ENCODE measurements around the gene CAMK2G.

CAMK2G gene

DNA sequence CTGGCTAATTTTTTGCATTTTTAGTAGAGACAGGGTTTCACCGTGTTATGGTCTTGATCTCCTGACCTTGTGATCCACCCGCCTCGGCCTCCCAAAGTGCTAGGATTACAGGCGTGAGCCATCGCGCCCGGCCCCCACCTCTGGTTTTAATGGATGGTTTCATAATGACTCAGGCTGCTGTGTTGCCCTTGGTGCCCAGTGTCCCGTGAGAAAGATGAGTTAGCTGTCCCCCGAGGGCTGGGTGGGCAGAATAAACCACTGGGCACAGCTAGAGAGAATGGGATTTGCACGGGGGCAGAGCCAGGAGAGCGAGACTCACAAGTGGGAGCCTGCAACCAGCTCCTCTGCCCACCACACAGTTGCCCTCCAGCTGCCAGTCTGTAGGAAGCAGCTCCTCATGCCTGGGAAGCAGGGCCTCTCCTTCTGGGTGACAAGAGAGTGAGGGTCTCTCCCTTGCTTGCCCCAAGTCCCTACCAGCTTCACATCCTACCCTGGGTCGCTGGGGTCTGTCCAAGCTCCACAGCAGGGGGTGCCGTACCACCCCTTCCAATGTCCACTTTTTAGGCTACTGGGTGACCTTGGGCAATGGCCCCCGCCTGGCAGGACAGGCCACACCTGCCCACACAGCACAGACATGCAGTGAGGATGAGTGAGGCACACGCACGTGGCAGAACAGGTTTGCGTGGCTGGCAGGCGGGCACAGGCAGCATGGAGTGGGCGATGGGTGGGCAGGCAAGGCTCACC is 46.8 kb downstream of the CAMK2G start:
- Histone ChIP-seq H3K9me2 (replicated peaks; ENCODE audit: insufficient read depth, low read length) (no peaks in the 10 kb centered on the region), H3K4me3 (ENCODE audit: insufficient read depth, low read length, poor library complexity, severe bottlenecking) (no peak overlapping the region), H3K9ac (ENCODE audit: low read length) (no peak overlapping the region), H3K79me2 (ENCODE audit: insufficient read depth, low read length) (no peaks in the 10 kb centered on the region), H3K36me3 (ENCODE audit: low read length) (no peaks in the 10 kb centered on the region), H3F3A (ENCODE audit: insufficient read depth) (no peaks in the 10 kb centered on the region), H3K27me3 (ENCODE audit: low read length) (no peaks in the 10 kb centered on the region), H3K9me3 (ENCODE audit: insufficient read depth, low read length) (no peaks in the 10 kb centered on the region), H2AFZ (ENCODE audit: low read depth, low read length, severe bottlenecking) (no peak overlapping the region), H3K27ac (ENCODE audit: low read depth, low read length) (no peak overlapping the region), H3K4me2 (ENCODE audit: low read depth, low read length, poor library complexity, severe bottlenecking) (no peak overlapping the region), H4K20me1 (ENCODE audit: low read depth, low read length) (no peaks in the 10 kb centered on the region)
- TF ChIP-seq, protein P1, sequence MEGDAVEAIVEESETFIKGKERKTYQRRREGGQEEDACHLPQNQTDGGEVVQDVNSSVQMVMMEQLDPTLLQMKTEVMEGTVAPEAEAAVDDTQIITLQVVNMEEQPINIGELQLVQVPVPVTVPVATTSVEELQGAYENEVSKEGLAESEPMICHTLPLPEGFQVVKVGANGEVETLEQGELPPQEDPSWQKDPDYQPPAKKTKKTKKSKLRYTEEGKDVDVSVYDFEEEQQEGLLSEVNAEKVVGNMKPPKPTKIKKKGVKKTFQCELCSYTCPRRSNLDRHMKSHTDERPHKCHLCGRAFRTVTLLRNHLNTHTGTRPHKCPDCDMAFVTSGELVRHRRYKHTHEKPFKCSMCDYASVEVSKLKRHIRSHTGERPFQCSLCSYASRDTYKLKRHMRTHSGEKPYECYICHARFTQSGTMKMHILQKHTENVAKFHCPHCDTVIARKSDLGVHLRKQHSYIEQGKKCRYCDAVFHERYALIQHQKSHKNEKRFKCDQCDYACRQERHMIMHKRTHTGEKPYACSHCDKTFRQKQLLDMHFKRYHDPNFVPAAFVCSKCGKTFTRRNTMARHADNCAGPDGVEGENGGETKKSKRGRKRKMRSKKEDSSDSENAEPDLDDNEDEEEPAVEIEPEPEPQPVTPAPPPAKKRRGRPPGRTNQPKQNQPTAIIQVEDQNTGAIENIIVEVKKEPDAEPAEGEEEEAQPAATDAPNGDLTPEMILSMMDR (IDR thresholded peaks at IDR 0.05; ENCODE audit: insufficient read depth, low read length, poor library complexity, severe bottlenecking) = no peak
- TF ChIP-seq EZH2phosphoT487 (conservative IDR thresholded peaks at IDR 0.05; ENCODE audit: low read length) = no peak

GRCh38 chr10:73824146-73824725 is 50.1 kb downstream of the CAMK2G start:
- Histone ChIP-seq H3K27me3 (ENCODE audit: low read length) (no peaks in the 10 kb centered on the region), H2AFZ (ENCODE audit: low read depth, low read length, severe bottlenecking) (no peak overlapping the region), H3K36me3 (ENCODE audit: low read length) (no peaks in the 10 kb centered on the region), H3K4me3 (ENCODE audit: insufficient read depth, low read length, poor library complexity, severe bottlenecking) (no peak overlapping the region), H3K79me2 (ENCODE audit: insufficient read depth, low read length) (no peaks in the 10 kb centered on the region), H3K9ac (ENCODE audit: low read length) (no peak overlapping the region), H4K20me1 (ENCODE audit: low read depth, low read length) (no peaks in the 10 kb centered on the region), H3K9me2 (replicated peaks; ENCODE audit: insufficient read depth, low read length) (no peaks in the 10 kb centered on the region), H3K4me2 (ENCODE audit: low read depth, low read length, poor library complexity, severe bottlenecking) (no peak overlapping the region), H3F3A (ENCODE audit: insufficient read depth) (no peaks in the 10 kb centered on the region), H3K27ac (ENCODE audit: low read depth, low read length) (no peak overlapping the region), H3K9me3 (ENCODE audit: insufficient read depth, low read length) (no peaks in the 10 kb centered on the region)
- no peak for TF ChIP-seq EZH2phosphoT487 (conservative IDR thresholded peaks at IDR 0.05; ENCODE audit: low read length)

DNA sequence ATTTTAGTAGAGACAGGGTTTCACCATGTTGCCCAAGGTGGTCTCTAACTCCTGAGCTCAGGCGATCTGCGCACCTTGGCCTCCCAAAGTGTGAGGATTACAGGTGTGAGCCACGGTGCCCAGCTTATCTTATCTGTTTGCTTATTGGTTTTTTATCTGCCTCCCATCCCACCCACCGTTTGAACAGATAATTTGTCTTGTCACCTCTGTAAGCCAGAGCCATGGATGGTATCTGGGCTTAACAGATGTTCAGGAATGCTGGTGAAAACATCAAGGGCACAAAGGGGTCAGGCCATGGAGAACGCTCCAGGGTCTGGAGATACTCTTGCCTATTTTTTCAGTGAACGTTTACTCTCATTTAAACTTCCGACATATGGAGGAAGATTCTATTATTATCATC is 51.0 kb downstream of the CAMK2G start:
- Histone ChIP-seq H3K27me3 (ENCODE audit: low read length) (no peaks in the 10 kb centered on the region), H3K4me2 (ENCODE audit: low read depth, low read length, poor library complexity, severe bottlenecking) (no peak overlapping the region), H3K36me3 (ENCODE audit: low read length) (no peaks in the 10 kb centered on the region), H3K79me2 (ENCODE audit: insufficient read depth, low read length) (no peaks in the 10 kb centered on the region), H3K27ac (ENCODE audit: low read depth, low read length) (no peak overlapping the region), H3K9ac (ENCODE audit: low read length) (no peak overlapping the region), H2AFZ (ENCODE audit: low read depth, low read length, severe bottlenecking) (no peak overlapping the region), H3K9me2 (replicated peaks; ENCODE audit: insufficient read depth, low read length) (no peaks in the 10 kb centered on the region), H3K9me3 (ENCODE audit: insufficient read depth, low read length) (no peaks in the 10 kb centered on the region), H3K4me3 (ENCODE audit: insufficient read depth, low read length, poor library complexity, severe bottlenecking) (no peak overlapping the region), H3F3A (ENCODE audit: insufficient read depth) (no peaks in the 10 kb centered on the region), H4K20me1 (ENCODE audit: low read depth, low read length) (no peaks in the 10 kb centered on the region)
- TF ChIP-seq, protein P1 (IDR thresholded peaks at IDR 0.05; ENCODE audit: insufficient read depth, low read length, poor library complexity, severe bottlenecking) = no peak
- TF ChIP-seq EZH2phosphoT487 (conservative IDR thresholded peaks at IDR 0.05; ENCODE audit: low read length) = no peak

- no peaks in the 10 kb centered on the region for H3K27me3 ChIP-seq (ENCODE audit: low read length)
- no peaks in the 10 kb centered on the region for H3K9me3 ChIP-seq (ENCODE audit: insufficient read depth, low read length)
- no peaks in the 10 kb centered on the region for H3F3A ChIP-seq (ENCODE audit: insufficient read depth)
- TF ChIP-seq, protein P1 (IDR thresholded peaks at IDR 0.05; ENCODE audit: insufficient read depth, low read length, poor library complexity, severe bottlenecking) = no peak
- TF ChIP-seq EZH2phosphoT487 (conservative IDR thresholded peaks at IDR 0.05; ENCODE audit: low read length) = no peak
- no peak overlapping the region for H3K4me3 ChIP-seq (ENCODE audit: insufficient read depth, low read length, poor library complexity, severe bottlenecking)
- H2AFZ ChIP-seq (ENCODE audit: low read depth, low read length, severe bottlenecking) = no peak overlapping the region
- no peak overlapping the region for H3K4me2 ChIP-seq (ENCODE audit: low read depth, low read length, poor library complexity, severe bottlenecking)
- no peaks in the 10 kb centered on the region for H3K9me2 ChIP-seq (replicated peaks; ENCODE audit: insufficient read depth, low read length)
- H3K9ac ChIP-seq (ENCODE audit: low read length) = no peak overlapping the region
- no peaks in the 10 kb centered on the region for H3K79me2 ChIP-seq (ENCODE audit: insufficient read depth, low read length)
- no peak overlapping the region for H3K27ac ChIP-seq (ENCODE audit: low read depth, low read length)
- H4K20me1 ChIP-seq (ENCODE audit: low read depth, low read length) = no peaks in the 10 kb centered on the region
- no peaks in the 10 kb centered on the region for H3K36me3 ChIP-seq (ENCODE audit: low read length)
These were observed 54.8 kb downstream of the CAMK2G start for GRCh38 chr10:73819513-73820093.

Data from SU-DHL-6 (cell line).